D721Med (cell line): ENCODE results near the gene LRG1.

Source experiments
- DNase-seq: peaks from one replicate; pipeline ENCODE4 v3.0.0; 2011; ENCODE audit warnings: low spot score; ENCODE audit not compliant: insufficient read length
- FAIRE-seq: peaks from 2 replicates; lab custom pipeline; 2011; peaks lifted over from hg19 to GRCh38; lab: Jason Lieb, UNC
- TF ChIP-seq, protein P1 (sequence below): IDR thresholded peaks from 2 replicates; pipeline ENCODE4 v1.5.1; 2012; ENCODE audit warnings: mild to moderate bottlenecking, control low read depth; ENCODE audit not compliant: insufficient read depth; ENCODE audit errors: missing control alignments

LRG1 gene

DNA sequence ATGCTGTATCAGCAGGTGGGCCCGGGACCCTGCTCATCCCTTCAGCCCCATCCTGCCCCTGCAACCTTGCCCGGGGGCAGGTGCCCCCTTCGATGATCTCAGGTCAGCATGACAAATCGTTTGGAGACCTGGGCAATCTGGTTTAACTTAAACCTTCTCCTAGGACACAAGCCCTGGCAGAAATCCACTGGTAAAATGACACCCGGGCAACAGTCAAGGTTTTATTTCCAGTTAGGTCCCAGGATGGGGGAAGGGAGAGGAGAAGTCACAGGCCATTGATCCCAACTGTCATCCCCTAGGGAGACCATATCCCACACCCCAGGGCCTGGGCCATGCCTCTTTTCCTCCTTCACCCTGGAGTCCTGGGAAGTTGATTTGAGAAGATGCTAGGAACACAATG, 3.0 kb downstream of the LRG1 start:
- TF ChIP-seq, protein P1, sequence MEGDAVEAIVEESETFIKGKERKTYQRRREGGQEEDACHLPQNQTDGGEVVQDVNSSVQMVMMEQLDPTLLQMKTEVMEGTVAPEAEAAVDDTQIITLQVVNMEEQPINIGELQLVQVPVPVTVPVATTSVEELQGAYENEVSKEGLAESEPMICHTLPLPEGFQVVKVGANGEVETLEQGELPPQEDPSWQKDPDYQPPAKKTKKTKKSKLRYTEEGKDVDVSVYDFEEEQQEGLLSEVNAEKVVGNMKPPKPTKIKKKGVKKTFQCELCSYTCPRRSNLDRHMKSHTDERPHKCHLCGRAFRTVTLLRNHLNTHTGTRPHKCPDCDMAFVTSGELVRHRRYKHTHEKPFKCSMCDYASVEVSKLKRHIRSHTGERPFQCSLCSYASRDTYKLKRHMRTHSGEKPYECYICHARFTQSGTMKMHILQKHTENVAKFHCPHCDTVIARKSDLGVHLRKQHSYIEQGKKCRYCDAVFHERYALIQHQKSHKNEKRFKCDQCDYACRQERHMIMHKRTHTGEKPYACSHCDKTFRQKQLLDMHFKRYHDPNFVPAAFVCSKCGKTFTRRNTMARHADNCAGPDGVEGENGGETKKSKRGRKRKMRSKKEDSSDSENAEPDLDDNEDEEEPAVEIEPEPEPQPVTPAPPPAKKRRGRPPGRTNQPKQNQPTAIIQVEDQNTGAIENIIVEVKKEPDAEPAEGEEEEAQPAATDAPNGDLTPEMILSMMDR, result no peak
- DNase-seq, result no peak
- no peak for FAIRE-seq

DNA sequence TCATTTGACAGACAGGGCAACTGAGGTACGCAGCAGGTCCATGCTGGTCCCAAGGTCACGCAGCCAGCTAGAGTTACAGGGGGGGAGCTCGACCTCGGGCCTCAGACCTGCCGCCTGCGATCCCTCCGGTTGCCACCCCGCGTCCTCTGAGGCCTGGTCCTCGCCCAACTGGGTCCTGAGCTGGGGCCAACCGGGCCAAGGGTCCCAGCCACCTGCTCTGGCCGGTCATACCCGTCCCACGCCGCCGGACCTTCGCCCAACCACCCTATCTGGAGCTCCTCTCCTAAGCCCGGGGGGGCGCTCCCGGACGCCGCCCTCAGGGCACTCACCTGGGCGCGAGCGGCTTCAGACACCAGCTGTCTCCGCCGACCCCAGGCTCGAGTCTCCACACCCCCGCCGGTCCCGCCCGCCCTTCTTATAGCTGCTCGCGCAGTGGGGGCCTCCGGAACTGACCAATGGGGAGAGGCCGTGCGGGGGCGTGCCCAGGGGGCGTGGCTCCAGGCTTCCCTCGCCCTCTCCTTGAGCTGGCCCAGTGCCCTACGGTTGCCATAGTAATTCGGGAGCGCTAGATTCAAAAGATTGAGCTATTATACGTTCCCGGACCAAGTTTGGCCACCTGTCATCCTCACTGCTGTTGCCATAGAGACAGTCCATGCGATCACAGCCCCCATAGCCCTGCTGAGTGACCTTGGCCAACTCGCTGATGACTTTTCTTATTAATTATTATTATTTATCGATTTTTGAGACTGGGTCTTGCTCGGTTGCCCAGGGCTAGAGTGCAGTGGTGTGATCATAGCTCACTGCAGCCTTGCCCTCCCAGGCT, 4.8 kb downstream of the LRG1 start, which contains the start of gene PLIN5:
Gene PLIN5, minus strand, starts transcription at position 389 of the 823 bp plus-strand sequence. CDS start 1,150 bp downstream, outside the sequence.
- no peak for FAIRE-seq
- peak; percentile 97 for DNase-seq
- TF ChIP-seq, protein P1, result no peak

- TF ChIP-seq, protein P1, result no peak
- DNase-seq (no peak), FAIRE-seq (no peak)
These were observed 5.9 kb downstream of the LRG1 start for GRCh38 chr19:4533835-4534424.

GRCh38 chr19:4533334-4533733, 6.5 kb downstream of the LRG1 start:
- TF ChIP-seq, protein P1, result no peak
- DNase-seq, result no peak
- FAIRE-seq, result no peak

GRCh38 chr19:4531562-4532165, 8.2 kb downstream of the LRG1 start:
- DNase-seq (no peak), FAIRE-seq (no peak)
- TF ChIP-seq, protein P1, result no peak

GRCh38 chr19:4529924-4530522, 9.8 kb downstream of the LRG1 start:
- TF ChIP-seq, protein P1, result no peak
- FAIRE-seq (no peak), DNase-seq (no peak)
